NOMO-1 (cell line): Measurements from ENCODE around the gene SLC4A11.
"Not testable (repeated sequence)": the region's sequence is repeated elsewhere in the genome, so short reads cannot be mapped to it uniquely, and the experiment has no call there.

Source experiments
- DNase-seq, 2 experiments: peaks; one replicate each; lab custom pipeline; 2025; ENCODE audit not compliant: unreplicated experiment in 2 of 2; lab: John Stamatoyannopoulos, UW

SLC4A11 gene

DNA sequence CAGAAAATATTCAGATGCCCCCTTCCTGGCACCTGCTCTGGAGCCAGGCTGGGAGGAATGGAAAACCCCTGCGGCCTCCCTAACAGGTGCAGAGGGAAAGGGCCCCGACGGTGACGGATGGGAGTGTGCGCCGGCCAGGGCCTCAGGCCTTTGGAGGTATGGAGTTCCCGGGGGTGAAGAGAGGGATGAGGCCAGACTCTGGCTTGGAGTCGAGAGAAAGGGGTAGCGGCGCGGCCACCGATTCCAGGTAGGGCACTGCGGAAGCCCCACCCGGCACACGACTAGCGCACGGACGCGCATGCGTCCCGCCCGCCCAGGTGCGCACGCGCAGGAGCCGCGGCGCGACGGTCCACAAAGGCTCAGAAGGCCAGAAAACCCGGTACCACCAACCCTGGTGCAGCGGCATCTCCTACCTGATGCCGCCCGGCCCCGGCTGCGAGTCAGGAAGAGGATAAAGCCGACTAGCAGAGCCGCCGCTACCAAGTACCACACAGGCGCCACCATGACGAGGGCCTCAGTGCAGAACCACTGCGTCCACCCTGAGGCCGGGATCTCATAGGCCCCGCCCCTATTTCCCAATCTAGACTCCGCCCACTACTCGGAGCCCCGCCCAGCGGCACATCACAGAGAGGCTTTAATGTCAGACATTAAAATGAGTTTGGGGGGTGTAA is 34.7 kb downstream of the SLC4A11 start, which contains the start of gene DDRGK1:
TSS of gene DDRGK1 (minus strand) at position 559 of the 671 bp plus-strand sequence. CDS start at position 504, 55 bp downstream.
- DNase-seq = peak; percentile 70 to 74

DNA sequence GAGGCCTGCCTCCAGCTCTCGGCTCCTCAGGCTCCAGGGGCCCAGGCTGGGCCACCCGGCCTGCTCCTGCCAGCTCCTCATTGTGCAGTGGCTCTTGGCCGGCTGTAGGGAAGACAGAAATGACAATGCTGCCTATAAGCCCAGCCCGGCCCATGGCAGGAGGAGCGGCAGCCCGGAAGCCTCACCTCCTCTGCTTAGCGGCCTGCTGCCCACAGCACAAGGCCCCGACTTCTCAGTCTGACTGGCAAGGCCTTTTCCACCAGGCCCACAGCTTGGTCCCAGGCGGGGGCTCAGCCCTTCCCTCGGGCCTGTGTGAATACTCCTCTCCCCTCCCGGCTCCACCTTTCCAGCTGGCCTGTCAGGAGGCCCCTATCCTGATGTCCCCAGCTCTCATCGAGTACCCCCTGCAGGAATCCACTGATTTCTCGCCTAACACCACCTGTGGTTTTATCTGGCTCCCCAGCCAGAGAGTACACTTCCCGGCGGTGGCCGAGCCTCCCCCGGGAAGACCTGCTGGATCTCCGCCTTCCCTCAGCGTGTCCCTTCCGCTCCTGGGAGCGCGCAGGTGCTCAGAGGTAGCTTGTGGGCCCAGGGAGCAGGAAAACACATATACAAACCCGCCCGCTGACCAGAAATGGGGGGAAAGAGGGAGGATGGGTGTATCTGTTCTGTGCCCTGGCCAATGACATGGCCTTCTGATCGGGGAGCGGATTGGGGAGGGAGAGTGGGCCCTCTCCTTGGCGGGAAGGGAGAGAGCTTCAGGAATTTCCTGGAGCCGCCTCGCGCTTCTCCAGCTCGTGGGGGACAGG is 35.5 kb downstream of the SLC4A11 start:
- no peak for DNase-seq

DNA sequence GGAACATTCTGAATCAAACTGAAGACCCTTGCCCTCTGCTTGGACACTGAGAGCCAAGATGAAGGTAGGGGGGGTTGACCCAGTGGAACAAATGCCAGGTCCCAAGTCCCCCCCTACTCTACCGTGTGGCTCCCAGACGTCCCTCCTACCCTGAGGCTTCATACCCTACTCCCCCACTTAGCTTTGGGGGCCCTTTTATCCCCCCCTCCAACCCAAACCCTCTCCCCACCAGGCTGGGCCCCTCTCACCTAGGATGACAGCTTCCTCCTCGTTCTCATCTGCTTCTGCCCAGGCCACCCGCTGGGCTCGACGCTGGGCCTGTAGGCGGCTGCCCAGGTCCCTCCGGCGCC is 36.0 kb downstream of the SLC4A11 start:
- no peak for DNase-seq

DNA sequence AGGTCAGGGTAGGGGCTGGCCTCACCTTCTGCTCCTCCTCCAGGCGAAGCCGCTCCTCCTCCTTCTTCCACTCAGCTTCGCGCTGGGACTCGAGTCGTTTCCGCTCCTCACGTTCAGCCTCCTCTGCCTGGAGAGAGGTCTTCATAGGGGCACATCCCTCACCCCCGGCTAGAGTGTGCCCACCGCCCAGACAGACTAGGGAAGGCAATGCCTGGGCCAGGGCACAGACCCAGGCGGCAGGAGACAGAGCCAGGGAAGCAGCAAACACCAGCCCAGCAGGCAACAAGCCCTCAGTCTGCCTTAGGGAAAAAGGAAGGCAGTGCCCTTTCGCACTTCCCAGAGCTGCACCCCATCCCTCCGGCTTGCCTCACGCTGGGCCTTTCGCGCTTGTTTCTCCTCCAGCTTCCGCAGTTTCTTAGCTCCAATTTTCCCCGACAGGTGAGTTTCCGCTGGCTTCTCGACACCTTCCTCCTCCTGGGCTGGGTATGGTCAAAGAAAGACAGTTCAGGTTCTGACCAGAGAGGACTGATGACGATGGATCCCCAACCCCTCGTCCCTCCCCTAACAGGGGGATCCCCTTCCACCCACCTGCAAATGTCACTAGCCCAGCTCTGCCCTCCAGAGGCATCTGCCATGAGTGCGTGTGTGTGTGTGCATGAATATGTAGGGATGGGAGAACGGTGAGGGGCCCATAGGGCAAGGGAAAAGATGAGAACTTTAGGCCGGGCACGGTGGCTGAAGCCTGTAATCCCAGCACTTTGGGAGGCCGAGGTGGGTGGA is 38.8 kb downstream of the SLC4A11 start:
- no peak for DNase-seq

DNA sequence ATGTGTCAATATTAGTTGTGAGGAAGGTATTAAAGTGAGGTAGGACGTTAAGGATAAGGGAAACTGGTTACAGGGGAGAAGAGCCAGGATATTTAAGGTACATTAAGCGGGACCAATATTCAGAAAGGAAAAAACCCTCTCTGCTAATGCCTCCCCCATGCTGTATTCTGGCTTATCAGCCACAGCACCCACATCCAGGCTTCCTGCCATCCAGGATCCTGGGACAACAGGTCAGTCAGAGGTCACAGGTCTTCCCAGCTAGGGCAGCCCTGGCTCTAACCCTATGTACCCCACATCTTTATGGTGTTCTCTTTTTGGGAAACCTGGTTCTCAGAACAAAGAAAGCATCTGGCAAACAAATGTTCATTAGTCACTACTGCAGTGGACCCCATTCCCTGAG is 39.8 kb downstream of the SLC4A11 start:
- no peak for DNase-seq

DNA sequence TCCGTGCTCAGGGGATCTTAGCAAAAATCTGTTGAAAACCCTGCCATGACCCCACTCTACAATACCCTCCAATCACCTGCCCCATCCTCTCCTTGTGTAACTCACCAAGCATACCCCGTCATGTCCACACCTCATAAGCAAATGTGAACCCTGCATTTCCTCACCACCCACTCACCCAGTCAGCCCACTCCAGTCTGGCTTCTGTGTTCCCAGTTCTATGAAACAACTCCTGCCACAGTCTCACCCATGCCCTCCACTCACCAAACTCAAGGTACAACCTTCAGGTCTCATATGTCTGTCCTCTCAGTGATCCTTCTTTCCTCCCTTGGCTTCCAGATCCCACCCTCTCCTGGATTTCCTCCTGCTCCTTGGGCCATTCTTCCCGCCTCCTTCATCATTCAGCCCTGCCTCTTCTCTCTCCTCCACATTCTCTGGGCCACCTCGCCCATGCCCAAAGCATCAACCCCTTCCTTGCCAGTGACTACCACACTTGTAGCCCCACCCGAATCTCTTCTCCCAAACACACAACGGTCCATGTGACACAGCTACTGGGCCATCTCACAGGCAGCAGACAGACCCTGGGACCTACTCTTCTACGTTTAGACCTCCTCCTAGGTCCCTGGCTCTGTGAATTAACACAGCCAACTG is 43.3 kb downstream of the SLC4A11 start:
- no peak for DNase-seq

DNA sequence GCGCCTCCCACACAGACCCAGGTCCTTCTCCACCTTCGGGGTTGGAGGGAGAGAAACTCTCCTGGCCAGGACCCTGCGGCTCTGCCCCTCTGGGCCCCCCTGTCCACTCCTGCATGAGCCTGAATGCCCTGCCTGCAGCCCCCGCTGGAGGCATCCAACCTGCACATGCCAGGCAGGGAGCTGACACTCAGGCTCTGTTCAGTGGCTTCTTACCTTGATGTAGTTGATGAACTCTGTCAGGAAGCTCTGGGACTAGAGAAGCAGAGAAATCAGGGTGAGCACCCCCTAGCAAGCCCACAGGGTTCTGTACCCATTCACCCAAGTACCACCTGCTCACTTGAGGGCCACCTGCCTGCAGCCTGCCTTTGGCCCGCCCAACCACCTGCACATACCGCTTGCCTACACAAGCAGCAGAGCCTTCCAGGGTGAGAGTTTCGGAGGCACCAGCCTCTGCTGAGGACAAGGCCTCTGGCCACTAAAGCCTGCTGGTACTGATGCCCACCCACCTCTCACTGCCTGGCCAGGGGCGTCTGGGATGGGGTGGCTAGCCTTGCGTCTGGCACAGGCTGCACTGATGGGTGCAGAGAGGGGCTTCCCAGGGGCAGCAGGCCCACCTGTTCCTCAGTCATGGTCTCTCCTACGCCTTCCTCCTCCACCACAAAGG is 44.2 kb downstream of the SLC4A11 start:
- DNase-seq = no peak

DNA sequence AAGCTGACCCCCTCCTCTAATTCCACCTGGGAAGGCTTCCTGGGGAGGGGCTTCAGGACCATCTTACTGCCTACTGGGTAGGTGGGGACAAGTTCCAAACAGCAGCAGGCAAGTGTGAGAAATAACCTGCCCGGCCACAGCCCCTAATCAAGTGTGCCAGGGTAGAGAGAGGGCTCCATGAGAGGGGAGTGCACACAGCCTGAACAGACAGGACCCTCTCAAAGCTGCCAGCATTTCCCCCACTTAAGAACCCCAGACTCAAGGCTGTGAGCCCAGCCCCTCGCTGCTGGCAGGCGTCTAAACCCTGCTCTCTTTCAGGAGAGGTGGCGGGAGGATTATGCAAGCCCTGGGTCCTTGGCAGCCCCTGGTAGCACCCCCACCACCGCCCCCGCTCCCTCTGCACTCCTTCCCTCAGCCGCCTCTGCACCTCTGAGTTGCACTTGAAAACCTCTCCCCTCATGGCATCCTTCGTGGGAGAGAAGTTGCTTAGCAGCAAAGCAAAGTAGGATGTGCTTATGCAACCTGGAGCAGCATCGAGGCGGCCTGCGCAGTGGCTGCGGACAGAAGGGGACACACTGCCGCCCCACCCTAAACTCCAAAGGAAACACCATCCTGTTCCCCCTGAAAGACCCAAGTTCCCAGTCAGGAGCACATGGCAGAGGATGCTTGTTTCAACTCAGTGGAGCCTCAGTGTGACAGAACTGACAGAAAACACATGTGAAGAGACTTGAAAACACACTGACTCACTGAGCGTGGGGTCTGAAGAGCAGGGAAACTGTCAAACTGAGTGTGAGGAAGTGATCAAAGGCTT is 45.0 kb downstream of the SLC4A11 start:
- no peak for DNase-seq

DNA sequence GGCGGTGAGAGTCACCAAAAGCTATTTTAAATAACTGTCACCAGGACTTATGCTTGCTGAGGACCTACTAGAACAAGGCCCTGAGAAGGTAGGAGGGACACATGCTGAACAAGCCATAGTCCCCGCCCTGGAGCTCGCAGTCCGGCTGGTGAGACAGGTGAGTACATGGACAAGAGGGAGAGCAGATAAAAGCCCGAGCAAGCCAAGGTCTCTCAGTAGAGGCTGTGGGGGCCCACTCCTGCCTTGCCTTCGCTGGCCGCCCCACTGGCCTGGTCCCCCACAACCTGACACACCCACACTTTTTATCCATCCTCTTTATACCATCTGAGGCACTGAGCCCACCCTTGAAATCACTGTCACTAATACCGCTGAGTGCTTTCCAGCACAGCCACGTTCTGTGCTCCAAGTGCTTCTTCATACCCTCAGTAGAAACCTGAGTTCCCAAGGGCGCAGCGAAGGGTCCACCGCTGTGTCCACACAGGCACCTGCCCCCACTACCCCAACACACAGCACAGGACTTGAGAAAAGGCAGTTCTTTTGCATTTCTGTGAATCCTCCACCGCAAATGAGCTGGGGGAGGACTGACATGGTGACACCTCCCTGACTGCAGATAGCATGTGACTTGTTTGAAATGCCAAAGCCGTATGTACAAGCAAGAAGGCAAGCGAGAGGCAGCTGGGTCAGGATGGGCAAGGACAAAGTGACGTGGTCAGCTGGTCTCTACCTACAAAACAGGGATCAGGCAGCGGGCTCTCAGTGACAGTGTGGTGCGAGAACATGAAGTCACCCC is 46.6 kb downstream of the SLC4A11 start:
- no peak for DNase-seq

DNA sequence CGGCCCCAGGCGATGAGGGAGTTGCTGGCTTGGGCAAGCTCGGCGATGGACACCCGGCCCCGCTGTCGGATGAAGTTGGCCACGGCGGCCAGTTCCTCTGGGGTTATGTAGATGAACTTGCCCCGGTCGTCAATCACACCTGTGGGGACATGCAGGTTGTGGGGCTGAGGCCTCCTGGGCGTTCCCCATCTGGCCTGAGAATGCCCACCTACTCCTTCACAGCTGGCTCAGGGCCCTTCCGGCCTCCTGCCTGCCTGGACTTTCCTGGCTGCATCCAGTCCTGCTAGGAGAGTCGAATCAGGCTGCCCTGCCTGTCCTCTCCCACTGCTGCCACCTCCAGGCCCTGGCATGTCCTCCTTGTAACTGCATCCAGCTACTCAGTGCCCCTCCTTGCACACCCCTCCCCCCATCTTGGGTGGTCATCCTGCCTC is 48.3 kb downstream of the SLC4A11 start:
- DNase-seq = no peak

DNA sequence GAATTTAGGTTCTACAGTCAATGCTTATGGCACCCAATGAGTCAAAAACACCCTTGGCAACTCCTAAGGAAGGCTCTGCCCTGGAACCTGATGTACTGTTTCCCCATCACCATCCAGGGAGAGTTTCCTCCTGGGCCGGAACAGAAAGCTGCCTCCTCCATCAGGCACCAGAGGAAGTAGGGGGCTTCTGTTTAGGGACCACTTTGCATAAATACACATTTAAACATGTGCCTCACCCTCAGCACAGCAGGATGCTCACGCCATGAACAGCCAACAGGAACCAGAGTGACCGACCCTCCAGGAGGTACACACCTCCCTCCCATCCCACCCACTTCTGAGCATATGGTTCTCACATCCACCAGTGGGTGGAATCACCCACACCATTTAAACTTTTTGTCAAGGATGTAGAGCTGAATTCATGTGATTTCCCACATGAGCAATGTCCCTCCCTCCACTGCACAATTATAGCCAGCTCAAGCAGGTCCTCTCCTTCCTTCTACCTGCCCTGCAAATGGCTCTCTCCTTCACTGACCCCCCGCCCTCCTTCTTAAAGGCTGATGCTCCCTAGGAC is 49.3 kb downstream of the SLC4A11 start:
- DNase-seq = no peak

DNA sequence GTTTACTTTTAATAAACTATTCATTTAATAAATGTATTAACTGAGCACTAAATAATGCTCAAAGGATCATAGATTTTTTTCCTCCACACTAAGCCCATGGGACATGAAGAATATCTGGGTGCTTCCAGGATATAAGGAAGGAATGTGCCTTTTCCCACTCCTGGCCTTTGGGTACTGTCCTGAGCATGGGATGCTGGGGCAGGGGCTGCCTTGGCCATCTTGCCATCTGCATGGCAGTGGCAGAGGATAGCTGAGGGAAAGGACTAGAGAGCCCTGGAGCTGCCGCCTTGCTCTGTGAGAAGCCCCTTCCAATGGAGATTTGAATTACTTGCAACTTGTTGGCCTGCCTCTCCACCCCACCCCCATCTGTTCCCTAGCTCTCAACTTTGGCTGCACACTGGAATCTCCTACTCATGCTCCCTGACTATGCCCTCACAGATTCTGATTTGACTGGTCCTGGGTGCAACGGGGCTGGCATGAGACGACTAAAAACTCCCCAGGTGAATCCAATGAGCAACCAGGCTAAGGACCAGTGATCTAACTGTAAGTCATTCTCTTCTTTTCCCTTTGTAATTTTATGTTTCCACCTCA is 50.1 kb downstream of the SLC4A11 start:
- DNase-seq = no peak

DNA sequence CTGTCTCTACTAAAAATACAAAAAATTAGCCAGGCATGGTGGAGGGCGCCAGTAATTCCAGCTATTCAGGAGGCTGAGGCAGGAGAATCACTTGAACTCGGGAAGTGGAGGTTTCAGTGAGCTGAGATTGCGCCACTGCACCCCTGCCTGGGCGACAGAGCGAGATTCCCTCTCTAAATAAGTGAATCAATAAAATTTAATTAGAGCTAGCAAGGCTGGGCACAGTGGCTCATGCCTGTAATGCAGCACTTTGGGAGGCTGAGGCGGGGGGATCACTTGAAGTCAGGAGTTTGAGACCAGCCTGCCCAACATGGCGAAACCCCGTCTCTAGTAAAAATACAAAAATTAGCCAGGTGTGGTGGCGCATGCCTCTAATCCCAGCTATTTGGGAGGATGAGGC is 51.1 kb downstream of the SLC4A11 start:
- not testable (repeated sequence) for DNase-seq

DNA sequence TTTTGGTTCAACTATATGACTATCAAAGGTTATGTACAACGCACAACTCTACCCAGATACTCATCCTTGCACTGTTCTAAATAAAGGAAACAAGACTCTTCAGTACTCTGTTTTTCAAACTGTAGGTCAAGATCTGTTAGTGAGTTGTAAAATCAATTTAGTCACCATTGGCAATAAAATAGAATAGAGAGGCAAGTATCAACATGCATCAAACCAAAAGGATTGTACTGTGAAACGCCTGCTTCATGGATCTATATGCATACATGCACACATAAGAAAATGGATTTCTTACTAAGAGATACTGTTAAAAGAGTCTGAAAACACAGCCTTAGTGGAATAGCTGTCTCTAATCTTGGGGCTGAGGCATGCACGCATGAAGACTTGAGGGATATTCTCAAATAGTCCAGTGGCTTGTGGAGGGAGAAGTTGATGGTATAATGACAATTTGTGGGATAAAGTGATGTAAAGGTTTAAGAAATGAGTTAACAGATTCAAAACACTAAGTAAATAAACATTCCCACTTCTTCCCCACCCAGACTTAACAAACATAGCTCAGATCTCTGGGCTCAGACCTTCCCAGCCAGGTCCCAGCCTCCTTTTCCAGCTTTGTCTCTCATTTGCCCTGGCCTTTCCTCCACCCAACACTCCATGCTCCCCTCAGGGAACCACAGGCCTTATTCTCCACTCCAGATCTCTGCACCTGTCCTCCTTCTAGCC is 54.9 kb downstream of the SLC4A11 start:
- no peak for DNase-seq

DNA sequence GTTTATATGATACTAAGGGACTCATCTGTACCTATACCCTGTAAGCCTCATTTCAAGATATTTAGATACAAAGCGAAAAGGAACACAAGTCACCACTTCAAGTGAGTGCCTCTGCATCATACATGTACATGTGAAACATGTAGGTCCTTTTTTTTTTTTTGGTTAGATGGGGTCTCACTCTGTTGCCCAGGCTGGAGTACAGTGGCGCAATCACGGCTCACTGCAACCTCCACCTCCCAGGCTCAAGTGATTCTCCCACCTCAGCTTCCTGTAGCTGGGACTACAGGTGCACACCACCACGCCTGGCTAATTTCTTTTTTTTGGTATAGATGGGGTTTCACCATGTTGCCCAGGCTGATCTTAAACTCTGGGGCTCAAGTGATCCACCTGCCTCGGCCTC is 56.6 kb downstream of the SLC4A11 start:
- not testable (repeated sequence) for DNase-seq

DNA sequence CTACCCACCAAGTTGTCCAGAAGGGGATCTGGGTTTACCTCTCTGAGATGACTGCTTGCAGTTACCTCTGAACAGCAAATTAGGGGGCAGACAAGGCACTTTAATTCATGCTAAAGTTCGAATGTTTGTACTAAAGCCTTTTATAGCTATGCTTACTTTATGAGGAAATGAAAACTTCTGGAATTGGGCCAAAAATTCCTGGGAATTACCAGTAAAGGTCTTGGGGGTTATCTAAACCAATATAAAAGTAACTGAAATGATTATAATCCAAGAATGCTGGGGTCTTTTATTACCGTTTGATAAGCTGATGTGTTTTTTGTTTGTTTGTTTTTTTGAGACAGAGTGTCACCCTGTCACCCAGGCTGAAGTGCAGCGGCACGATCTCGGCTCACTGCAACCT is 57.7 kb downstream of the SLC4A11 start:
- no peak for DNase-seq

DNA sequence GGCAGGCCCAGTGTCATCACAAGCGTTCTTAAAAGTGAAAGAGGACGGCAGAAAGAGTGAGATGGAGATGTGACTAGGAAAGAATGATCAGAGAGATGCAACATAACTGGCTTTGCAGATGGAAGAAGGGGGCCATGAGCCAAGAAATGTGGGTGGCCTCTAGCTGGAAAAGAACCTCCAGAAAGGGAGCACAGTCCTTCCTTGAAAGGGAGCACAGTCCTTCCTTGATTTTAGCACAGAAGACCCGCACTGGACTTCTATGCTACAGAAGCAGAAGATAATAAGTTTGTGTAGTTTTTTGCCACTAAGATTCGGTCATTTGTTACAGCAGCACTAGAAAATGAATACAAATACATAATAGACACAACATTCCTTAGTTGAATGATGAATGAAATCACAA is 58.7 kb downstream of the SLC4A11 start:
- no peak for DNase-seq
